ENCODE results near the gene ENG. TPM values are rescaled to one million over a fixed set of nuclear protein-coding genes. Genes with fewer than 3 reads are reported as not detected.
A peak's percentile ranks its signal among the peaks of the same experiment; 100 is the strongest.

The ENG gene
- polyA plus RNA-seq, 4 donors, result 80.0 to 96.4 (median 94.8) TPM

DNA sequence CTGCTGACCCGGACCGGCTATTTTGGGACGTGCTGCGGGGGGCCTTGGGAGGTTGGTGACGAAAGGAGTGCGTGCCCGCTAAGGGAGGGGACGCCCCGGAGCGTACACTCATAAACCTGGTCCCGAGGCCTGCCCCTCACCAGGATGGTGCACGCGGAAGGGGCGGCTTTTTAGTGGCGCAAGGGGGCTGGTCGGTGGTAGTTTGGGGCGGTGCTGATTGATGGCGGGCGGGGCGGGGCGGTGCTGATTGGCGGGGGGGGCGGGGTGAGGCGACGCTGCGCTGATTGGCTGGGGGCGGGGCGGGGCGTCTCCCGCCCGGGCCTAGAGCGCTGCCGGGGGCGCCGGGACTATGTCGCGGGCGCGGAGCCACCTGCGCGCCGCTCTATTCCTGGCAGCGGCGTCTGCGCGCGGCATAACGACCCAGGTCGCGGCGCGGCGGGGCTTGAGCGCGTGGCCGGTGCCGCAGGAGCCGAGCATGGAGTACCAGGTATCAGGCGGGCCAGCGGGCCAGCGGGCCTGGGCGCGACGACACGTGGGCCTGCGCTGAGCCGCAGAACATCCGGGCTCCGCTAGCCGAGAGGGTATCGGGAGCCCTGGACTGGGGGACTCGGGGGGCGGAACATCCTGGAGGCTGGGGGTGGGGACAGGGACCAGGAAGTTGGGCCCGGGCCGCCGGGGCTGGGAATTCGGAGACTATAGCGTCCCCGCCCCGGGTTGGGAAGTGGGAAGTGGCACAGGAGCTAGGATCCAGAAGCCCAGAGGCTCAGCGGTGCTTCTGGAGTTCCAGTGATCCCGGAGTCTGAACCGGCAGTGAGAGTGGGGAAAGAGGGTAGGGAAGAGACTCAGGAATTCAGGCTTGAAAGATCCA lies 51.6 kb downstream of the ENG start, which contains the start of gene FPGS:
Gene FPGS, plus strand, starts transcription at position 307 of the 868 bp plus-strand sequence. Its CDS starts 43 bp downstream, at position 350.
- peak in 3 of 4 donors; percentile 66 to 77 (median 70) for DNase-seq (ENCODE audit: low read depth in 4 of 4, low spot score in 3 of 4)

GRCh38 chr9:127801955-127802575 lies 52.4 kb downstream of the ENG start:
- no peak for DNase-seq (ENCODE audit: low read depth in 4 of 4, low spot score in 3 of 4)

- no peak for DNase-seq (ENCODE audit: low read depth in 4 of 4, low spot score in 3 of 4)
Measured at GRCh38 chr9:127796852-127797370, 57.5 kb downstream of the ENG start.

DNA sequence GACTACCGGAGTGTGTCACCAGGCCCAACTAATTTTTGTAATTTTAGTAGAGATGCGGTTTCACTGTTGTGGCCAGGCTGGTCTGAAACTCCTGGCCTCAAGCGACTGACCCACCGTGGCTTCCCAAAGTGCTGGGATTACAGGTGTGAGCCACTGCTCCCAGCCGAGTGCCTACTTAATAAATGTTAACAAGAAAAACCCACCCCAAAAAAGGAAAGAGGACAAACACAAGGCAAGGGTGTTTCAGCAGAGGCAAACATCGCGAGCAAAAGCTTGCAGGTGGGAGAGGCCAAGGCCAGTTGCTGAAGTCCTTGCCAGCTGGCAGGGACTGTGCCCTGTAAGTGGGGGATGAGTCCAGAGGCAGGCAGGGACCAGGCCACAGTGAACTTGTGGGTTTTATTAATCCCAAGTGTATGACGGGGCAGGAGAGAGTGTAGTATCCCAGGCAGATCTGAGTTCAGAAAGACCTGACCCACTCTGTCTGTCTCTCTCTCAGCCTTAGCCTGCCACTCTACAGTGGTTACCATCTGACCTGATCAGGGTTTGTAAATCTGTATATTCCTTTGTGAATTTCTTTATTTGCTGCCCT lies 58.1 kb downstream of the ENG start:
- DNase-seq (ENCODE audit: low read depth in 4 of 4, low spot score in 3 of 4), result no peak

GRCh38 chr9:127794001-127794791 lies 60.3 kb downstream of the ENG start:
- no peak for DNase-seq (ENCODE audit: low read depth in 4 of 4, low spot score in 3 of 4)

DNA sequence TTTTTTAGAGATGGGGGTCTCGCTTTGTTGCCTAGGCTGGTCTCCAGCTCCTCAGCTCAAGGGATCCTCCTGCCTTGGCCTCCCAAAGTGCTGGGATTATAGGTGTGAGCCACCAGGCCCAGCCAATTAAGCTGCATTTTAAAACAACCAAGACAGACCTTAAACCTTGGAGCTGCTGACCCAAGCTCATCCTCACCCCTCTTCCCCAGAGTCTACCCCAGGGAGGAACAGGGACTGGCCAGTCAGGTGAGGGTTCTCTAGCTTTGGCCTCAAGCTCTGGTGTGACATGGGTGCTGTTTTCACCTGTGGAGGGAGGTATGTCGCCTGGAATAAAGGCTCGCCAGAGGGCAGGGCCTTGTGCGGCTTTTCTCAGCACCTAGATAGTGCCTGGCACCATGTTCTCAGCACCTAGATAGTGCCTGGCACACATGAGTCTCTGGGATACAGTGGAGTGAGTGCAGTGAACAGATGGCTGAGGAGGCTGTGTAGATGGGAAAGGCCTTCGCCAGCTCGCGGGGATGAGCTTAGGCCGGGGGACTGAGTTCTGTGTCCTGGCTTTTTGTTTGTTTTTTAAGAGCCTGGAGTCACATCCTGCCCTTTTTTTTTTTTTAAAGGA lies 61.3 kb downstream of the ENG start:
- DNase-seq (ENCODE audit: low read depth in 4 of 4, low spot score in 3 of 4), result no peak

DNA sequence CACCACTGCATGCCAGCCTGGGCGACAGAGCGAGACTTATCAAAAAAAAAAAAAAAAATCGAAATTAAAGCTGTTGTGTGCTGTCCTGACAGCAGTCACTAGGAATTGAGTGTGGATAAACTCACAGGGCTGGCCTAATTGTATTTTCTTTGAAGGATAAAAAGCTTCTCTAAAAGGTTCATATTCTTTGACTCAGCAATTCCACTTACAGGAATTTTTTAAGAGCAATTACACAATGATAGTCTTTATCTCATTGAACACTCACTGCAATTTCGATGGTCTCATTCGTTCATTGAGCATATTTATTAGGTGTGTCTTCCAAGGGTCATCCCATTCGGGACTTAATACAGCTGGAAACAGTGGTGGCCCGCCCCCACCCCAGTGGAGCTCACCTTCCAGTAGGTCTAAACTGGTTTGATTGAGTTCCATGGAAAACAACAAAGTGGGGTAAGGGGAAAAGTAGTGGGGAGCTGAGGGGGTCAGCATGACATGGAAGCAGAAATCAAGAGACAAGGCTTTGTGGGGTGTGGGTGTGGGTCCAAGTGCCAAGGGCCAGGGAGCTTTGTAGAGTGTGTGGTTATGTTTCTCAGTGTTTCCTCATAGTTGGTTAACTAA lies 61.9 kb downstream of the ENG start:
- no peak for DNase-seq (ENCODE audit: low read depth in 4 of 4, low spot score in 3 of 4)

GRCh38 chr9:127791085-127791484 lies 63.4 kb downstream of the ENG start:
- DNase-seq (ENCODE audit: low read depth in 4 of 4, low spot score in 3 of 4), result no peak

DNA sequence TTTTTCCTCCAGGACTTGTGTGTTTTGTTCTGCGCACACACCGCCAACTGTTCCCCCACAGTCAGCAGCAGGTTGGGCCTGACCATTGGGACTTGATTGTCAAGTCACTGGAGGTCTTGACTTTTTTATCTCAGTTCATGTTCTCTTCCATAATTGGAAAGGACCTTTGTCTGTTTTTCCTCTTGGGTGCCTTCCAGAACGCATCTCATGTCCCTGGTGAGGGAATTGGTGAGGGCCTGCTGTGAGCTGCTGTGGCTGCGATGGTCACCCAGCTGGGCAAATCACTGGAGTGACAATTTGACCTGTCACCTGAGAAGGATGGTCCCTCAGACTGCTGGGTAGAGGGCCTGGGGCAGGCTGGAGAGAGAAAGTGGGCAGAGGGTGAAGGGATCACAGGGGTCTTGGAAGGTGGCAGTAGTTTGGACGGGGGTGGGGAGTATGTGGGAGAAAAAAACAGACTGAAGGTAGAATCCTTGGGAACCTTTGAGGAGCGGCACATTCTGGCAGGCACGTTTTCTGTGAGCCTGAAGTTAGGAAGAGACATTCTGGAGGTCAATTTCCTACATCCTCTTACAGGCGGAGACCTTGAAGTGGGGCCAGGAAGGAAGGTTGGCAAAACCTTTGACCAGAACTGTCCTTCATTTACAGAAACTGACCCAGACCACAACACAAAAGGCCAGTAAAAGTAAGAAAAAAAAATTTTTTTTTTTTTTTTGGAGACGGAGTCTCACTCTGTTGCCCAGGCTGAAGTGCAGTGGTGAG lies 64.2 kb downstream of the ENG start:
- DNase-seq (ENCODE audit: low read depth in 4 of 4, low spot score in 3 of 4), result no peak

DNA sequence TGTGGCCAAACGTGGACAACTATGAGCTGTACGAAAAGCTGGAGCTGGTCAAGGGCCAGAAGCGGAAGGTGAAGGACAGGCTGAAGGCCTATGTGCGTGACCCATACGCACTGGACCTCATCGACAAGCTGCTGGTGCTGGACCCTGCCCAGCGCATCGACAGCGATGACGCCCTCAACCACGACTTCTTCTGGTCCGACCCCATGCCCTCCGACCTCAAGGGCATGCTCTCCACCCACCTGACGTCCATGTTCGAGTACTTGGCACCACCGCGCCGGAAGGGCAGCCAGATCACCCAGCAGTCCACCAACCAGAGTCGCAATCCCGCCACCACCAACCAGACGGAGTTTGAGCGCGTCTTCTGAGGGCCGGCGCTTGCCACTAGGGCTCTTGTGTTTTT lies 65.3 kb downstream of the ENG start:
- no peak for DNase-seq (ENCODE audit: low read depth in 4 of 4, low spot score in 3 of 4)

DNA sequence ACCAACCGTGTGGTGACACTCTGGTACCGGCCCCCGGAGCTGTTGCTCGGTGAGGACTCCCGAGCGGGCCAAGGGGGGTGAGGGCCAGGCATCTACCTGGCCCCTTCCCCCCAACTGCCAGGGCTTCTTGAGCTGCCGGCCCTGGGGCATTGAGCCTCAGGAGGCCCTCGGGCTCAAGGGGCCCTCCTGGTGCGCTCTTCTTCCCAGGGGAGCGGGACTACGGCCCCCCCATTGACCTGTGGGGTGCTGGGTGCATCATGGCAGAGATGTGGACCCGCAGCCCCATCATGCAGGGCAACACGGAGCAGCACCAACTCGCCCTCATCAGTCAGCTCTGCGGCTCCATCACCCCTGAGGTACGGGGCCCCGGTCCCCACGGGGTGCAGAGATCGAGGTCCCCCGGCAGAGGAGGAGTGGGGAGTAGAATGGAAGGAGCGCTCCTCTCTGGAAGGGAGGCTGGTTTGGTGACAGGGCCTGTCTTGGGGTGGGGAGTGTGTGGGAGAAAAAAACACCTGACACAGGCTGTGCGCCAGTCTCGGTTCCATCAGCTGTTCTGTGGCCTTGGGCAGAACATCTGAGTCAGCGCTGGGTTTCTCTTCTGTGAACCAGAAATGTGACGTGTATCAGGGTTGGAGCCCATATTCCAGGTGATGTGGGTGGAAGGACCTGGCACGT lies 66.0 kb downstream of the ENG start:
- DNase-seq (ENCODE audit: low read depth in 4 of 4, low spot score in 3 of 4), result no peak

DNA sequence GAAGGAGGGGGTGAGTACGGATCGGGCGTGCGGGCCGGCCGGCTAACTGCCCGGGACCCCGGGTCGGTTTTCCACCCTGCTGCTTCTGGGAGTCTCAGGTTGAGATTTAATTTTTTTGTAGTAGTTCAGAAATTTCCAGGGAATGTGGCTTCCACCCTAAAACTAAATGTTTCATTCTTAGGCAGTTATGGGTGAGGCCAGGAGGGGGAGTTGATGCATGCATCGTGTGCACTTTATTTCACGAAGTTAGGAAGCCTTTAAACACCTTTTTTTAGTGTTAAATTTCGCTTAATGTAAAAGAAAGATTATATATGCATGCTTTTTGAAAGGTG lies 67.7 kb downstream of the ENG start:
- no peak for DNase-seq (ENCODE audit: low read depth in 4 of 4, low spot score in 3 of 4)

GRCh38 chr9:127785933-127786772 lies 68.3 kb downstream of the ENG start, which contains the start of gene CDK9:
TSS of gene CDK9 (plus strand) at chr9:127786034. CDS start at chr9:127786149, 115 bp downstream.
- peak in 3 of 4 donors; percentile 72 to 81 (median 80) for DNase-seq (ENCODE audit: low read depth in 4 of 4, low spot score in 3 of 4)

DNA sequence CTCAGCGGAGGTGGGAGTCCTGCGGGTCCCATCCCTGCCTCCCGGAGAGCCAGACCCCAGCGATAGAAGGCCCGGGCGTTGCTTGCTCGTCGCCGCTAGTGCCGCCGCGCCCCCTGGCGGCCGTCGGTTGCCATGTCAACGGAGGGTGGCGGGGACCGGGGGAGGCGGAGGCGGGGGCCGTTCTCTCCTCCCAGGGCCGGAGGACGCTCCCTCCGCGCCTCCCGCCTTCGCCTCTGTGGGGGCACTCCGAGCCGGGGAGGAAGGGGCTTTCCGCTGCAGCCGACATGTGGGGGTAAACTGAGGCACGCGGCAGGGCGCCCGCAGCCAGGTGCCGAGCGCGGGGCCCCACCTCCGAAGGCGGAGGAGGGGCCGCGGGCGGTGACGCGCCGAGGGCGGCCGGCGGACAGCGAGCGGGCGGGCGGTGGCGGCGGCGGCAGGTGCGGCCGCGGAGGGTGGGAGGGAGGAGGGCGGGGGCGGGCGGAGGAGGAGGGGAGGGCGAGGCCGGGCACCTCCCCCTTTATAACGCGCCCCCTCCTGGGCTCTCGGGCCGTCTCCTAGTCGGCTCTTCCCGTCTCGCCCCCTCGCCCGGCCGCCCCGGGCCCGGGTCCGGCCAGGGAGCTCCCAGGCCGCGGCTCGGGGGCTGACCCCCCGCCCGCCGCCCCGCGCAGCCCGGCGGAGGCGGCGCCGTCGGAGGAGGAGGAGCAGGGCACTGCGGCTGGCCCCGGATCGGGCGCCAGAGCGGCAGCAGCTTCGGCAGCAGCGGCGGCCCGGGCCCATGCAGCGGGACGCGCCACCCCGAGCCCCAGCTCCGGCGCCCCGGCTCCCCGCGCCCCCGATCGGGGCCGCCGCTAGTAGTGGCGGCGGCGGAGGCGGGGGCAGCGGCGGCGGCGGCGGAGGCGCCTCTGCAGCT lies 69.2 kb downstream of the ENG start:
- peak; percentile 76 to 85 (median 78) for DNase-seq (ENCODE audit: low read depth in 4 of 4, low spot score in 3 of 4)

GRCh38 chr9:127783111-127784008 lies 71.1 kb downstream of the ENG start:
- DNase-seq (ENCODE audit: low read depth in 4 of 4, low spot score in 3 of 4), result no peak
